Smooth muscle cell (in vitro differentiated cells): Measurements from ENCODE around the gene VSIG8. TPM values are rescaled to one million over a fixed set of nuclear protein-coding genes. Genes with fewer than 3 reads are reported as not detected.

Experiments used
- DNase-seq: peaks from one replicate; lab custom pipeline; 2025; ENCODE audit not compliant: unreplicated experiment; lab: John Stamatoyannopoulos, UW
- H2AFZ ChIP-seq: fragments of 200-600 bp; sonication (generic); 2 replicates; pipeline ENCODE4 v1.6.0; 2016; ENCODE audit warnings: antibody characterized with exemption, low read depth, mild to moderate bottlenecking
- H3F3A ChIP-seq: fragments of 200-600 bp; sonication (generic); 2 replicates; pipeline ENCODE4 v1.6.0; 2017; ENCODE audit warnings: antibody characterized with exemption, low read depth
- H3K27ac ChIP-seq: fragments of 200-600 bp; sonication (generic); 2 replicates; pipeline ENCODE4 v1.5.1; 2016; ENCODE audit warnings: low read depth, mild to moderate bottlenecking
- H3K27me3 ChIP-seq: fragments of 200-600 bp; sonication (generic); 2 replicates; pipeline ENCODE4 v1.6.1; 2016; ENCODE audit warnings: low read depth, mild to moderate bottlenecking
- H3K36me3 ChIP-seq: fragments of 200-600 bp; sonication (generic); 2 replicates; pipeline ENCODE4 v1.5.1; 2016; ENCODE audit warnings: low read depth
- H3K4me1 ChIP-seq: fragments of 200-600 bp; sonication (generic); 2 replicates; pipeline ENCODE4 v1.5.1; 2016; ENCODE audit warnings: low read depth
- H3K4me2 ChIP-seq: fragments of 200-600 bp; sonication (generic); 2 replicates; pipeline ENCODE4 v1.6.0; 2016; ENCODE audit warnings: mild to moderate bottlenecking
- H3K4me3 ChIP-seq: fragments of 200-600 bp; sonication (generic); 2 replicates; pipeline ENCODE4 v1.5.1; 2016; ENCODE audit warnings: mild to moderate bottlenecking
- H3K79me2 ChIP-seq: fragments of 200-600 bp; sonication (generic); 2 replicates; pipeline ENCODE4 v1.6.0; 2016; ENCODE audit warnings: low read depth, mild to moderate bottlenecking
- H3K9ac ChIP-seq: fragments of 200-600 bp; sonication (generic); 2 replicates; pipeline ENCODE4 v1.6.0; 2016; ENCODE audit warnings: low read depth
- H3K9me3 ChIP-seq: fragments of 200-600 bp; sonication (generic); replicated peaks from 2 replicates; pipeline ENCODE4 v1.5.1; 2016; ENCODE audit warnings: low read depth
- H4K20me1 ChIP-seq: fragments of 200-600 bp; sonication (generic); 2 replicates; pipeline ENCODE4 v1.6.0; 2016; ENCODE audit warnings: low read depth
- WGBS: methylation state at CpG from one replicate; pipeline ENCODE4 v1.1.7; 2016; ENCODE audit warnings: low lambda C conversion rate; 5-methylcytosine and 5-hydroxymethylcytosine counted together
- polyA plus RNA-seq: library from polyadenylated mRNA; unstranded; fragments of >200 nt; fragmentation: Nextera tagmentation; extraction: Ambion mirVana; gene quantifications from 2 replicates; pipeline ENCODE4 v1.2.1, GENCODE V29; 2016
- total RNA-seq: library from RNA; depleted of rRNA; stranded (reverse); fragments of >200 nt; gene quantifications from 2 replicates; pipeline ENCODE4 v1.2.3, GENCODE V29; 2014
- TF ChIP-seq, protein P1 (sequence below): fragments of 200-600 bp; sonication (generic); IDR thresholded peaks from 2 replicates; pipeline ENCODE4 v1.5.1; 2017; ENCODE audit warnings: borderline replicate concordance, mild to moderate bottlenecking, antibody characterized with exemption; ENCODE audit not compliant: insufficient read depth, poor library complexity, severe bottlenecking

The VSIG8 gene
- total and polyA plus RNA-seq, 2 experiments from 2014 or later = 0.29 TPM; not detected in 1

DNA sequence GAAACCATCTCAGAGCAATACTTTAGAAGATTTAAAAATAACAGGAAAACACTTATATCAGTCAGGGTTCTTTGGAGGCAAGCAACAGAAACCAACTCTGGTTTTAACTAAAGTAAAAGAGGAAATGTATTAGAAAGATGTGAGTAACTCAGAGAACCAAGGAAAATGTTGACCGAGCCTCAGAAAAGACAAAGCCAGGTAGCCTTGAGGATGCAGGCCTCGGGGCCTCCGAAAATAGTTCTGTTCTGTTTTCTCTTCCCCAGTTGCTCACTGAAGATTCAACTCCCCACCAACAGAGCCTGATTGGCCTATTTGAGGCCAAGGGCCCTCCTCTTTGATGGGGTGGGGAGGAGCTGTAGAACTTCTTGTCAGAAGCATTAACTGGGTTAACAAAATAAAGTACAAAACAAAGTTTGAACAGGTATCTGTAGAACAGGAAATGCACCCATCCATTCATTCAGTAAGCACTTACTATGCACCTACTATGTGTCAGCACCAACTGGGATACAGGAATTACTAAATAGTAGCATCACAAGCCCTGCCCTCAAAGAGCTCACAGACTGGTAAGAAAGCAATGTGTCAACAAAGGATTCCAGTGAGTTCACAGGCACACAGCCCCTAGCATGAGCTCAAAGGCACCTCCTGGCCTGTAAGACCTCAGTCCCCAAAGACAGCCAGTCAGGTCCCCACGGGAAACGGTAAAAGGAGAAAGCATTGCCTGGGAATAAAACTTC, 23.2 kb downstream of the VSIG8 start:
- Histone ChIP-seq H3K4me1 (no peaks in the 10 kb centered on the region), H3F3A (no peaks in the 10 kb centered on the region), H3K9me3 (no peaks in the 10 kb centered on the region), H3K4me2 (no peak overlapping the region), H4K20me1 (no peaks in the 10 kb centered on the region), H3K27ac (no peak overlapping the region), H3K4me3 (no peak overlapping the region), H3K27me3 (no peaks in the 10 kb centered on the region), H3K36me3 (no peaks in the 10 kb centered on the region), H3K79me2 (no peaks in the 10 kb centered on the region), H2AFZ (no peak overlapping the region), H3K9ac (no peak overlapping the region)
- no peak for DNase-seq
- TF ChIP-seq, protein P1, sequence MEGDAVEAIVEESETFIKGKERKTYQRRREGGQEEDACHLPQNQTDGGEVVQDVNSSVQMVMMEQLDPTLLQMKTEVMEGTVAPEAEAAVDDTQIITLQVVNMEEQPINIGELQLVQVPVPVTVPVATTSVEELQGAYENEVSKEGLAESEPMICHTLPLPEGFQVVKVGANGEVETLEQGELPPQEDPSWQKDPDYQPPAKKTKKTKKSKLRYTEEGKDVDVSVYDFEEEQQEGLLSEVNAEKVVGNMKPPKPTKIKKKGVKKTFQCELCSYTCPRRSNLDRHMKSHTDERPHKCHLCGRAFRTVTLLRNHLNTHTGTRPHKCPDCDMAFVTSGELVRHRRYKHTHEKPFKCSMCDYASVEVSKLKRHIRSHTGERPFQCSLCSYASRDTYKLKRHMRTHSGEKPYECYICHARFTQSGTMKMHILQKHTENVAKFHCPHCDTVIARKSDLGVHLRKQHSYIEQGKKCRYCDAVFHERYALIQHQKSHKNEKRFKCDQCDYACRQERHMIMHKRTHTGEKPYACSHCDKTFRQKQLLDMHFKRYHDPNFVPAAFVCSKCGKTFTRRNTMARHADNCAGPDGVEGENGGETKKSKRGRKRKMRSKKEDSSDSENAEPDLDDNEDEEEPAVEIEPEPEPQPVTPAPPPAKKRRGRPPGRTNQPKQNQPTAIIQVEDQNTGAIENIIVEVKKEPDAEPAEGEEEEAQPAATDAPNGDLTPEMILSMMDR = no peak
- WGBS = 94% methylated on average over 5 of the region's 5 CpGs

DNA sequence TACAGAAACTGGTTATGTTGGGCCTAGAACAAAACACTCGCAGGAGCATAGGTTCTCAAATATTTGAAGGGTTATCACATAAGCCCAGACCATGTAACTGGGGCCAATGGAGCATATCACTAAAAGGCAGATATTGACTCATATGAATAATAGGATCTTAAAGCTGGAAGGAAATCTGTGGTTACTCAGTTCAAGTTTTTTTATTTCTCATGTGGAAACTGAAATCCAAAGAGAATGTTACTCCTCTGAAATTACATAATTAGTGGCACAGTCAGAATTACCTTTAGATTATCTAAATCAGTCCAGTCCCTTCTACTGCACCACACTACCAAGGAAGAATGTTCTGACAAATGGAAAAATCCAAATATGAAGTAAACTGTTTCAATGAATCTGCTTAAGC, 23.7 kb downstream of the VSIG8 start:
- no peak for DNase-seq
- no peaks in the 10 kb centered on the region for H3K27me3 ChIP-seq
- no peak overlapping the region for H3K4me3 ChIP-seq
- TF ChIP-seq, protein P1 = no peak
- no peaks in the 10 kb centered on the region for H3F3A ChIP-seq
- no peaks in the 10 kb centered on the region for H4K20me1 ChIP-seq
- no peak overlapping the region for H3K4me2 ChIP-seq
- no peaks in the 10 kb centered on the region for H3K4me1 ChIP-seq
- no peak overlapping the region for H3K9ac ChIP-seq
- H3K36me3 ChIP-seq = no peaks in the 10 kb centered on the region
- WGBS = 64% methylated on average over 1 of the region's 1 CpG
- no peak overlapping the region for H2AFZ ChIP-seq
- H3K9me3 ChIP-seq = no peaks in the 10 kb centered on the region
- H3K27ac ChIP-seq = no peak overlapping the region
- H3K79me2 ChIP-seq = no peaks in the 10 kb centered on the region

GRCh38 chr1:159835862-159836525, 26.5 kb downstream of the VSIG8 start:
- TF ChIP-seq, protein P1 = no peak
- no peak for DNase-seq
- Histone ChIP-seq H4K20me1 (no peaks in the 10 kb centered on the region), H3K4me1 (peaks cover 14% of the 10 kb centered on the region), H3K9ac (no peak overlapping the region), H2AFZ (no peak overlapping the region), H3K27me3 (no peaks in the 10 kb centered on the region), H3K4me3 (no peak overlapping the region), H3K9me3 (no peaks in the 10 kb centered on the region), H3K4me2 (no peak overlapping the region), H3F3A (no peaks in the 10 kb centered on the region), H3K36me3 (no peaks in the 10 kb centered on the region), H3K27ac (no peak overlapping the region), H3K79me2 (no peaks in the 10 kb centered on the region)
- 87% methylated on average over 8 of the region's 8 CpGs for WGBS
